HepG2 (cell line): ENCODE data around the gene STMN1. TPM values are rescaled to one million over a fixed set of nuclear protein-coding genes. Genes with fewer than 3 reads are reported as not detected.

Experiments
- AHR ChIP-seq: IDR thresholded peaks from 2 replicates; pipeline ENCODE4 v1.6.1; 2018; ENCODE audit warnings: missing genetic modification reagents, missing compliant biosample characterization
- CAMTA2 ChIP-seq: sonication (generic); formaldehyde crosslinking; IDR thresholded peaks from 2 replicates; pipeline ENCODE4 v1.4.0; 2020; ENCODE audit warnings: mild to moderate bottlenecking, missing genetic modification reagents, borderline replicate concordance
- CREBL2 ChIP-seq: sonication (generic); formaldehyde crosslinking; IDR thresholded peaks from 2 replicates; pipeline ENCODE4 v1.8.1; 2023; ENCODE audit warnings: missing genetic modification reagents, mild to moderate bottlenecking, borderline replicate concordance
- DRAP1 ChIP-seq: IDR thresholded peaks from 2 replicates; pipeline ENCODE4 v1.6.1; 2016; ENCODE audit warnings: missing genetic modification reagents, missing compliant biosample characterization
- ELF3 ChIP-seq: IDR thresholded peaks from 2 replicates; pipeline ENCODE4 v1.6.1; 2016; ENCODE audit warnings: missing genetic modification reagents, missing compliant biosample characterization
- HMGXB4 ChIP-seq, 2 experiments: sonication (generic) in 1 of 2; formaldehyde crosslinking in 1 of 2; IDR thresholded peaks; 2 replicates each; pipeline versions ENCODE4 v1.4.0 to v1.6.1; 2018 to 2020; ENCODE audit warnings: missing genetic modification reagents in 2 of 2, borderline replicate concordance in 1 of 2, low read depth in 1 of 2, mild to moderate bottlenecking in 1 of 2, missing biosample characterization in 1 of 2
- HNRNPK ChIP-seq: fragments of 200-400 bp; formaldehyde crosslinking; IDR thresholded peaks from 2 replicates; pipeline ENCODE4 v1.6.1; 2018; ENCODE audit warnings: low read length, low read depth, moderate library complexity, mild to moderate bottlenecking; ENCODE audit not compliant: poor library complexity, severe bottlenecking
- HOXA3 ChIP-seq: sonication (generic); formaldehyde crosslinking; IDR thresholded peaks from 2 replicates; pipeline ENCODE4 v1.5.0; 2020; ENCODE audit warnings: missing genetic modification reagents
- KLF13 ChIP-seq: sonication (generic); formaldehyde crosslinking; IDR thresholded peaks from 2 replicates; pipeline ENCODE4 v1.4.0; 2020; ENCODE audit warnings: mild to moderate bottlenecking, missing genetic modification reagents
- NAIF1 ChIP-seq: sonication (generic); formaldehyde crosslinking; IDR thresholded peaks from 2 replicates; pipeline ENCODE4 v1.5.0; 2020; ENCODE audit warnings: mild to moderate bottlenecking, missing genetic modification reagents, borderline replicate concordance
- NR1H2 ChIP-seq: sonication (generic); formaldehyde crosslinking; IDR thresholded peaks from 2 replicates; pipeline ENCODE4 v1.8.1; 2022; ENCODE audit warnings: low read depth, missing genetic modification reagents, borderline replicate concordance
- NRL ChIP-seq: sonication (generic); formaldehyde crosslinking; IDR thresholded peaks from 2 replicates; pipeline ENCODE4 v1.5.0; 2020; ENCODE audit warnings: missing genetic modification reagents, mild to moderate bottlenecking, moderate library complexity, borderline replicate concordance
- PATZ1 ChIP-seq: sonication (generic); formaldehyde crosslinking; IDR thresholded peaks from 2 replicates; pipeline ENCODE4 v1.4.0; 2020; ENCODE audit warnings: missing genetic modification reagents
- PBX3 ChIP-seq: sonication (generic); formaldehyde crosslinking; IDR thresholded peaks from 2 replicates; pipeline ENCODE4 v1.8.1; 2023; ENCODE audit warnings: missing genetic modification reagents, inconsistent platforms, borderline replicate concordance
- REXO4 ChIP-seq: sonication (generic); formaldehyde crosslinking; IDR thresholded peaks from 2 replicates; pipeline ENCODE4 v1.8.0; 2022; ENCODE audit warnings: missing genetic modification reagents, mild to moderate bottlenecking, borderline replicate concordance
- SMAD9 ChIP-seq: sonication (generic); formaldehyde crosslinking; IDR thresholded peaks from 2 replicates; pipeline ENCODE4 v1.5.1; 2020; ENCODE audit warnings: mild to moderate bottlenecking, missing genetic modification reagents
- TSC22D2 ChIP-seq: sonication (generic); formaldehyde crosslinking; IDR thresholded peaks from 2 replicates; pipeline ENCODE4 v1.5.1; 2020; ENCODE audit warnings: missing genetic modification reagents, mild to moderate bottlenecking, borderline replicate concordance
- ZNF124 ChIP-seq: sonication (generic); formaldehyde crosslinking; IDR thresholded peaks from 2 replicates; pipeline ENCODE4 v1.4.0; 2020; ENCODE audit warnings: missing genetic modification reagents
- ZNF232 ChIP-seq: sonication (generic); formaldehyde crosslinking; IDR thresholded peaks from 2 replicates; pipeline ENCODE4 v1.4.0; 2020; ENCODE audit warnings: missing genetic modification reagents, borderline replicate concordance
- ZNF235 ChIP-seq: sonication (generic); formaldehyde crosslinking; IDR thresholded peaks from 2 replicates; pipeline ENCODE4 v1.8.1; 2023; ENCODE audit warnings: mild to moderate bottlenecking, missing genetic modification reagents, borderline replicate concordance
- ZNF383 ChIP-seq: sonication (generic); formaldehyde crosslinking; IDR thresholded peaks from 2 replicates; pipeline ENCODE4 v1.4.0; 2020; ENCODE audit warnings: missing genetic modification reagents, mild to moderate bottlenecking, borderline replicate concordance
- ZNF761 ChIP-seq: sonication (generic); formaldehyde crosslinking; conservative IDR thresholded peaks from 2 replicates; pipeline ENCODE4 v1.4.0; 2020; ENCODE audit warnings: mild to moderate bottlenecking, missing genetic modification reagents
- polyA plus RNA-seq, 8 experiments: library from polyadenylated mRNA; depleted of rRNA in 3 of 8; stranded (reverse) in 7 of 8; unstranded in 1 of 8; fragments of >200 nt; fragmentation: Illumina TruSeq in 4 of 8; extraction: Trizol in 4 of 8; gene quantifications; 2 replicates each; pipeline versions ENCODE4 v1.2.1 to v1.2.3, GENCODE V29; 2011 to 2016; ENCODE audit warnings: low read depth in 4 of 8, missing spikeins in 1 of 8, mixed read lengths in 1 of 8; ENCODE audit not compliant: insufficient read depth in 1 of 8
- total RNA-seq, 5 experiments: library from RNA; depleted of rRNA; stranded (reverse); fragments of >200 nt; fragmentation: Illumina TruSeq; extraction: Trizol; gene quantifications; 2 replicates each; pipeline ENCODE4 v1.2.3, GENCODE V29; 2016; ENCODE audit warnings: low read depth in 1 of 5

STMN1 gene
- total and polyA plus RNA-seq, 2 of the 13 experiments (the other 11 are each of a cell fraction or from before 2014, with no cell fraction given) = 45.9 to 409 TPM

GRCh38 chr1:25875154-25875855 lies 30.9 kb downstream of the STMN1 start, which contains the start of gene PAQR7 (continued):
- TF ChIP-seq ZNF235 (CRISPR knock-in tag) = no peak
- TF ChIP-seq HMGXB4 (CRISPR knock-in tag; IDR thresholded peaks at IDR 0.05; ENCODE audit: borderline replicate concordance in 1 of 2, low read depth in 1 of 2) = peak; percentile 73 to 84; a peak in 3 of 4 replicates
- TF ChIP-seq TSC22D2 (CRISPR knock-in tag) = peak; percentile 96
- TF ChIP-seq CREBL2 = no peak; the same call in 1 of the 2 replicates
- TF ChIP-seq AHR = peak; percentile 55; the same call in 1 of the 2 replicates
- no peak for TF ChIP-seq SMAD9 (CRISPR knock-in tag)
- TF ChIP-seq NR1H2 (CRISPR knock-in tag) = 0 out of 2 replicates have a peak, but pooled peaks have one; percentile 40
- peak; percentile 61 for TF ChIP-seq HNRNPK
- TF ChIP-seq KLF13 (CRISPR knock-in tag) = 0 out of 2 replicates have a peak, but pooled peaks have one; percentile 69
- no peak for TF ChIP-seq NRL (CRISPR knock-in tag)
- TF ChIP-seq NAIF1 = peak; percentile 68; the same call in 1 of the 2 replicates
- TF ChIP-seq PBX3 (CRISPR knock-in tag) = peak; percentile 49; the same call in 1 of the 2 replicates
- no peak for TF ChIP-seq ZNF124 (CRISPR knock-in tag)
- peak; percentile 64; the same call in 1 of the 2 replicates for TF ChIP-seq ZNF761
- peak; percentile 90 for TF ChIP-seq PATZ1 (CRISPR knock-in tag)
- TF ChIP-seq ZNF383 (CRISPR knock-in tag) = no peak
- TF ChIP-seq HOXA3 (CRISPR knock-in tag) = peak; percentile 96
- peak; percentile 63 for TF ChIP-seq ELF3 (CRISPR knock-in tag)
- peak; percentile 84; the same call in 1 of the 2 replicates for TF ChIP-seq REXO4 (CRISPR knock-in tag)
- TF ChIP-seq ZNF232 = peak; percentile 56; the same call in 1 of the 2 replicates
- 0 out of 2 replicates have a peak, but pooled peaks have one; percentile 57 for TF ChIP-seq CAMTA2 (CRISPR knock-in tag)
- TF ChIP-seq DRAP1 (CRISPR knock-in tag) = peak; percentile 81
